Lower lobe of right lung (tissue), 2 donors: ENCODE data around the gene ZBTB8OS. TPM values are rescaled to one million over a fixed set of nuclear protein-coding genes. Genes with fewer than 3 reads are reported as not detected.

Source experiments
- ATAC-seq, 2 donors: fragments of 200-7000 bp; cut with Tn5 transposase; one replicate each; pipeline ENCODE4 v1.9.1; 2020 to 2022; ENCODE audit warnings: mild to moderate bottlenecking in 2 of 2, moderate library complexity in 2 of 2
- DNase-seq: peaks from one replicate; pipeline ENCODE4 v3.0.0-alpha.2; 2020
- H3K27ac ChIP-seq: fragments of 200-600 bp; one replicate; pipeline ENCODE4 v1.8.0; 2022
- H3K27me3 ChIP-seq: fragments of 200-600 bp; one replicate; pipeline ENCODE4 v1.8.0; 2022; ENCODE audit warnings: low read depth
- H3K36me3 ChIP-seq: fragments of 200-600 bp; one replicate; pipeline ENCODE4 v1.8.0; 2022; ENCODE audit warnings: mild to moderate bottlenecking
- H3K4me1 ChIP-seq: fragments of 200-600 bp; one replicate; pipeline ENCODE4 v1.8.0; 2022
- H3K4me3 ChIP-seq: fragments of 200-600 bp; one replicate; pipeline ENCODE4 v1.8.0; 2022; ENCODE audit warnings: mild to moderate bottlenecking
- H3K9me3 ChIP-seq: fragments of 200-600 bp; one replicate; pipeline ENCODE4 v1.8.0; 2022
- CTCF ChIP-seq: fragments of 200-600 bp; IDR thresholded peaks from one replicate; pipeline ENCODE4 v1.8.0; 2022; ENCODE audit warnings: antibody characterized with exemption, mild to moderate bottlenecking
- intact Hi-C: fragments of 100-400 bp; cut with DNase I; formaldehyde crosslinking; loops from one replicate; pipeline ENCODE4 v1.11.0; 2022
- total RNA-seq: library from RNA; stranded (reverse); fragmentation: NEBNext Ultra II Directional; extraction: Animal tissue kit (Norgen Biotek cat#: 25700); gene quantifications from one replicate; pipeline ENCODE4 v1.2.1, GENCODE V29; 2021
- donor health status: DM: no; HTN: yes; CAD: no; lungs with severe emphysema.

The ZBTB8OS gene
- total RNA-seq, 1 donor from 2014 or later = 55.9 TPM

GRCh38 chr1:32665915-32666314 lies 15.6 kb upstream of the ZBTB8OS start:
- H3K4me1 ChIP-seq = peaks cover 6% of the 10 kb centered on the region
- ATAC-seq (no peak), DNase-seq (no peak)
- peaks cover 99% of the 10 kb centered on the region for H3K36me3 ChIP-seq
- H3K27ac ChIP-seq = no peak overlapping the region
- intact Hi-C loops = no loop called here
- no peaks in the 10 kb centered on the region for H3K27me3 ChIP-seq
- no peak overlapping the region for H3K4me3 ChIP-seq
- H3K9me3 ChIP-seq = no peaks in the 10 kb centered on the region
- TF ChIP-seq CTCF = no peak

GRCh38 chr1:32659581-32659980 lies 9.2 kb upstream of the ZBTB8OS start:
- H3K4me1 ChIP-seq = peaks cover 19% of the 10 kb centered on the region
- intact Hi-C loops = no loop called here
- H3K36me3 ChIP-seq = peaks cover 99% of the 10 kb centered on the region
- H3K4me3 ChIP-seq = no peak overlapping the region
- no peaks in the 10 kb centered on the region for H3K9me3 ChIP-seq
- no peak overlapping the region for H3K27ac ChIP-seq
- no peaks in the 10 kb centered on the region for H3K27me3 ChIP-seq
- DNase-seq = no peak
- TF ChIP-seq CTCF = no peak
- no peak for ATAC-seq

GRCh38 chr1:32652244-32652962 lies 2.1 kb upstream of the ZBTB8OS start:
- Histone ChIP-seq H3K4me3 (peak overlapping the region; percentile 83), H3K27ac (no peak overlapping the region), H3K36me3 (peaks cover 49% of the 10 kb centered on the region), H3K4me1 (peaks cover 64% of the 10 kb centered on the region), H3K9me3 (no peaks in the 10 kb centered on the region), H3K27me3 (no peaks in the 10 kb centered on the region)
- no peak for DNase-seq
- intact Hi-C loops = no loop called here
- TF ChIP-seq CTCF = no peak
- ATAC-seq = no peak

DNA sequence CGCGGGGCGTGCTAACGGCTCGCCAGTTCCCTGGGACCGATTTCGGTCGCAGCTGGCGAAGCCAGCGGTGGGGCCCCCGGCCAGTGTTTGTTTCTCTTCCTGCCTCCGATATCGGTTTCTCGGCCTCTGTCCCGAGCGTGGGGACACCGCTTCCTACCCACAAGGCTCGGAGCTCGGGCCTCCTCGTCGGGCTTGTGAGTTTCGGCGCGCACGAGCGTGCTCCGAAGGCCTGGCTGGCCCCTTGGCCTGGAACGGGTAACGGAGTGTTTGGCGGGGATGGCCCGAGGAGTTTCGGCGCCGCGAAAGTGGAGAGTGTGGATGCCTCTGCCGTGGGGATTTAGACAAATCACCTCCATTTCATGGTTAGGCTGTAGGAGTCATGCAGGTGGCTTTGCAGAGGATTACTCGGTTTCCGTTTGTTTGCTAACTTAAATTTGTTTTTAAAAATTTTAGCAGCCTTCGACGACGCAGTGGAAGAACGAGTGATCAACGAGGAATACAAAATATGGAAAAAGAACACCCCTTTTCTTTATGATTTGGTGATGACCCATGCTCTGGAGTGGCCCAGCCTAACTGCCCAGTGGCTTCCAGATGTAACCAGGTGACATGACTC lies 1.2 kb upstream of the ZBTB8OS start:
- H3K27me3 ChIP-seq = no peaks in the 10 kb centered on the region
- H3K9me3 ChIP-seq = no peaks in the 10 kb centered on the region
- peak overlapping the region; percentile 100 for H3K27ac ChIP-seq
- no peak for DNase-seq
- peaks cover 40% of the 10 kb centered on the region for H3K36me3 ChIP-seq
- H3K4me3 ChIP-seq = peak overlapping the region; percentile 83
- intact Hi-C loops = no loop called here
- ATAC-seq = peak; percentile 11 to 35
- no peak for TF ChIP-seq CTCF
- peaks cover 64% of the 10 kb centered on the region for H3K4me1 ChIP-seq

DNA sequence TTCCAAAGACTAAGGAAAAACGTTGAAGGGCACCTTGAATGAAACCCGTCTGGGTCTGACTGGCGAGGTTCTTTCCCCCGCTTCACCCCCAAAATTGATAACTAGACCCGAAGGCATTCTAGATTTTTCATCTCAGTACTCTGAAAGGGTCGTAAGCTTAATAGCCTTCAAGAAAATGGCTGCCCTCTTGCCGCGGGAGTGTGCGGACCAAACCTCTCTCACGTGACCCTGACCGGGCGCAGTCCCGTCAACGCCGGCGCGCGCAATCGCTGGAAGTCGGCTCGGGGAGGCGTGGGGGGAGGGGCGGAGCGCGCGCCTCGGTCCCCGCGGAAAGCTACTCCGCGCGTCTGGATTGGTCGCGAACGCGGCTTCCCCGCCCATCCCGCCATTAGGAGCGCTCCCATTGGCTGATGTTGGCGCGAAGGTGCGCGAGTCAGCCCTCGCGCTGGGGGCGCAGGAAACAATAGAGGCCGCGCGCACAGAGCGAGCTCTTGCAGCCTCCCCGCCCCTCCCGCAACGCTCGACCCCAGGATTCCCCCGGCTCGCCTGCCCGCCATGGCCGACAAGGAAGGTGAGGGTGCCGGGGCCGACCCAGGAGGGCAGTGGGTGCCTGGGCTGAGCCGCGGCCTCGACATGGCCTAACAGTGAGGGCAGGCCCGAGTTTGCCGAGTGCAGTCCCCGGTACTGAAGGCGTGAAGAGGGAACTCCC lies 556 bp upstream of the ZBTB8OS start, which contains the start of gene RBBP4:
Gene RBBP4 (plus strand): TSS at position 457 of the 709 bp plus-strand sequence. CDS start 99 bp downstream, at position 556.
- TF ChIP-seq CTCF = peak; percentile 7
- H3K4me1 ChIP-seq = peaks cover 58% of the 10 kb centered on the region

More for the DNA sequence above, 556 bp upstream of the ZBTB8OS start, which contains the start of gene RBBP4:
- no peaks in the 10 kb centered on the region for H3K9me3 ChIP-seq
- H3K4me3 ChIP-seq = peak within 1 kb of the TSS; percentile 83
- DNase-seq (peak; percentile 98), ATAC-seq (peak; percentile 97 to 98)
- intact Hi-C loops = no loop called here
- H3K27ac ChIP-seq = peak within 1 kb of the TSS; percentile 100
- H3K36me3 ChIP-seq = peaks cover 34% of the 10 kb centered on the region
- H3K27me3 ChIP-seq = no peaks in the 10 kb centered on the region
